Measurements from ENCODE around the gene CRYBG1.
"Not testable (repeated sequence)": the region's sequence is repeated elsewhere in the genome, so short reads cannot be mapped to it uniquely, and the experiment has no call there.

CRYBG1 gene

GRCh38 chr6:106377061-106377540 is 16.6 kb downstream of the CRYBG1 start:
- no peak for DNase-seq

- DNase-seq, result no peak
Observed at GRCh38 chr6:106379951-106380350, 19.4 kb downstream of the CRYBG1 start.

DNA sequence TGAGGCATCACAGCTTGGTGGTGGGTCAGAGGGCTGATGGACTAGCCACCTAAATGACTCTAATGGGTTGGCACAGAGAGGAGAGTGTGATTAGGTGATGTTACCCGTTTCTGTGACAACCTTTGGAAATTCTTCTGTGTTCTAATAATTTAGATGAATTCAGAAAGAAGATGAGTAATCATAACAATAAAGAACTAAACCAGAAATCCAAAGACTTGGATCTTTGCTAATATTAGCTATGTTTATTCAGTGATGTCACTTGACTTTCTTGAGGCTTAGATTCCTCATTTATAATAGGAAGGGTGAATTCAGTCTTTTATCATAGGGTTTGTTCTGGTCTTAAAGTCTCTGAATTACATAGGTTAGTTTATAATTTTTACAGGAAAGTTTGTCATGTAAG is 19.9 kb downstream of the CRYBG1 start:
- DNase-seq, result no peak

- no peak for DNase-seq
Observed at GRCh38 chr6:106381223-106381622, 20.7 kb downstream of the CRYBG1 start.

- DNase-seq, result no peak
Observed at GRCh38 chr6:106381881-106382280, 21.4 kb downstream of the CRYBG1 start.

GRCh38 chr6:106383573-106383972 is 23.1 kb downstream of the CRYBG1 start:
- no peak for DNase-seq

DNA sequence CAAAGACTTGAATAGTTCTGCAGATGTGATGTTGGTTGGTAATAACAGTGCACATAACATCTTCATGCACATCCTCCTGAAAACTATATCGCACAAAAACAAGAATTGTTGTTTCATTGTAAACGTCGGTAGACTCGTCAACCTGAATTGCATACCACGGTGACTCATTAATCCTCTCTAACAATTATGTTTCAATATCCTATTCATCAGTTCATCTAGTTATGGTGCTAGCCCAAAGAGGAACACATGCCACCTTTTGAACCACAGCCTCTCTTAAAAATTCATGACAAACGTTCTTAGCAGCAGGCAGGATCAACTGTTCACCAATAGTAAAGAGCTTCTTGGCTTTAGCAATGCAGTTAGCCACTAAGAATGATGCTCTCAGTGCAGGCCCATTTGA is 25.0 kb downstream of the CRYBG1 start:
- DNase-seq, result no peak

- no peak for DNase-seq
Observed at GRCh38 chr6:106387875-106388274, 27.4 kb downstream of the CRYBG1 start.

GRCh38 chr6:106390088-106390487 is 29.6 kb downstream of the CRYBG1 start:
- DNase-seq, result no peak

- DNase-seq, result no peak
Observed at GRCh38 chr6:106396426-106397220, 36.1 kb downstream of the CRYBG1 start.

DNA sequence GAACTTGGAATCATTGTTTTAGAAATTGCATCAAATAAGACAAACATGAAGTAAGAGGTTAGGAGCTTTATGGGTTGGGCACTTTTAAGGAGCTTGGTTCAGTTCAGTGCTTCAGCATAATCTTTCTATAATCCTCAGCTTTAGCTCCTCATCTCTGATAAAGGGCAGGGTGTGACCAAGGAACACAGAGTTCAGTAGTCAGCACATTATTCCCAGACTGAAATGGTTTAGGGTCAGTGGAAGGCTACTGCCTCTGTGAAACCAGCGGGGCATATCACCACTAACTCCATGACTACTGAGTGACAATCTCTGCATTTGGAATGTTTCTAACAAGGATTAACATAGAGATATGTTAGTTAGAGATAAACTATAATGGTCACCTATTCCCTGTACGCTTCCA is 36.9 kb downstream of the CRYBG1 start:
- DNase-seq, result no peak

- no peak for DNase-seq
Observed at GRCh38 chr6:106398621-106399020, 38.1 kb downstream of the CRYBG1 start.

- DNase-seq, result not testable (repeated sequence)
Observed at GRCh38 chr6:106405044-106405443, 44.5 kb downstream of the CRYBG1 start.

DNA sequence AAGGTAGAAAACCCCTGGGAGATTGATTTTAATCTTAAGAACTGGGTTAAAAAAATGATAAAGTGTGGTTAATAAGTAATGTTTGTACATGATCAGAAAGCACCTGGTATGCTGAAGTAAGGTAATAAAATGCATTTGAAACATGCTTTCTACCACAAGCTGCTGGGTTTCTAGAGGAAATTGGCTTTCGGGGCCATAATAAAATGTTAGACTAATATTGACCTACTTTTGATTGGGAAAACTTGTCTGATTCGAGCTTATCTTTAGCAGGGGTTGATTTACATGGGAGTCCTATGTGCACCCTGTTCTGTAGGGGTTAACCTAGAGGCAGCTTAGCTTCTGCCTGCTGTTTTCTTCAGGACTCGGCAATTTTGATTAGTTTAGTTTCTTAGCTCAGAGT is 50.5 kb downstream of the CRYBG1 start:
- no peak for DNase-seq

DNA sequence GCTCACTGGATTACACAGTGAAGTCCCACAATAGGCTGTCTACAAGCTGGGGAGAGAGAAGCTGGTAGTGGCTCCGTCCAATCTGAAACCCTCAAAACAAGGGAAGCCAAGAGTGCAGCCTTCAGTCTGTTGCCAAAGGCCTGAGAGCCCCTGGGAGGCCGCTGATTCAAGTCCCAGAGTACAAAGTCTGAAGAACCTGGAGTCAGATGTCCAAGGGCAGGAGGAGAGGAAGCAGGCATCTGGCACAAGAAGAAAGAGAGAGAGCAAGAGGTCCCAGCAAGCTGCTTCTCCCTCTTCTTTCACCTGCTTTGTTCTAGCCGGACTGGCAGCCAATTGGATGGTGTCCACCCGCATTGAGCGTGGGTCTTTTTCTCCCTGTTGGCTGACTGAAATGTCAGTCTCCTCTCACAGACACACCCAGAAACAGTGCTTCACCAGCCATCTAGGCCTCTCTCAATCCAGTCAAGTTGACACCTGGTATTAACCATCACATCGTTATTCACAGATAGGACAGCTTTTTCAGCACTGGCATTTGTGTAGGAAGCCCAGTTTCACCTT is 51.2 kb downstream of the CRYBG1 start:
- DNase-seq, result no peak

DNA sequence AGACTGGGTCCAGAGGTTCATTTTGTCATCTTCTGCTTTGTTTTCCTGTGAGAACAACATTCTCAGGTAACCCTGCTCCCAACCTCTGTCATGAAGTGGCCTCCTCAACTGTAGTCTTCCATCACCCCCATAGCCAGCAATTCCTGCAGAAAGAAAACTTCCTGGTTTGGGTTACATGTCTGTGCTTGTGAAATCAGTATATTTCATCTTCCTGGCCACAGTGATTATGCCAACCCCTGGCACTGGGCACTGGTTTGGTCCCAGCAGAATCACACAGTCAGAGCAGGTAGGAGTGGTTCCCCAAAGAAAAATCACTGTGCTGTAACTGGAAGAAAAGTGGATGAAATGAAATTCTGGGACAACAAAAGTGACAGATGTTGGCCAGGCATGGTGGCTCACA is 52.5 kb downstream of the CRYBG1 start:
- no peak for DNase-seq

DNA sequence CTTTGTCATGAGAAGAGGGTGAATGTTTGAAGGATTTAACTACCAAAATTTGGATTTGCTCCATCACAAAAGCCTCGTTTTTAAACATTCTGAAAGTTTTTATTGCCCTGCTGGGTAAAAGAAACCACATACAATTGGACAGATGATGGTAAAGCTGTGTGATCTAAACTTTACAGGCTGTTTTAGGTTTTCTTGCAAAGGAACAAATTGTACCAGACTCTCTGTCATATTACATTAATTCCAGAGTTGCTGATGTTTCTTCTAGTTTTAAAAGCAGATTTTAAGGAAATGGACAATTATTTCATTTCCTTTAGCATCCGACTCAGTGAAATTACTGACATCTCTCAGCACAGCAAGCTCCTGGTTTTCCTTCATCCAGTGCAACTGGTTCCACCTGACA is 53.2 kb downstream of the CRYBG1 start:
- DNase-seq, result no peak

- DNase-seq, result no peak
Observed at GRCh38 chr6:106415921-106416320, 55.4 kb downstream of the CRYBG1 start.

DNA sequence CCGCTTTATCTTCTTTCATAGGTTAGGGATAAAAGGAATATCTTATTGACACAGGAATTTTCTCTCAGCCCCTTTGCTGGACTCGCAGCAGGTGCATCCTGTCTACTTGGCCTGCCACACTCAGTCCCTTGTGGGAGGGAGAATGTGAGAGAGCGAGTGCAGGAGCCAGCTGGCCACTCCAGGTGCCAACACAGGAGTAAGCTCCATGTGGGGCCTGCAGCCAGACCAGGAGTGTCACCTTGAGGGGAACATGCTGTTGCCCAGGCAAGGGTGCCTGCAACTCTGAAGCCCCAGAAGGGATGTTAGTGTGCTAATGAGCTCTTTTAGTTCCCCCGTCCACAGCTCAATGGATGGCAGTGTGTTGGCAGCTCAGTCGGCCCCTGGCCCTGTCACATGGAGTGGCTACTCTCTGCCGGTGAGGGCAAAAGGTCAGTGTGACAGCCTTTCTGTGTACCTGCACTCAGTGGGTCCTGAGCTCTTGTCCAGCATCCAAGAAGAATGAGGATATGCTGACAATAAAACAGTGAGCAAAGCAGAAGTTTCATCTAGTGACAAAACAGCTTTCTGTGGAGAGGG is 57.1 kb downstream of the CRYBG1 start:
- no peak for DNase-seq

GRCh38 chr6:106419900-106420613 is 59.5 kb downstream of the CRYBG1 start:
- no peak for DNase-seq

- no peak for DNase-seq
Observed at GRCh38 chr6:106421496-106421895, 61.0 kb downstream of the CRYBG1 start.

GRCh38 chr6:106422534-106422933 is 62.0 kb downstream of the CRYBG1 start:
- no peak for DNase-seq

DNA sequence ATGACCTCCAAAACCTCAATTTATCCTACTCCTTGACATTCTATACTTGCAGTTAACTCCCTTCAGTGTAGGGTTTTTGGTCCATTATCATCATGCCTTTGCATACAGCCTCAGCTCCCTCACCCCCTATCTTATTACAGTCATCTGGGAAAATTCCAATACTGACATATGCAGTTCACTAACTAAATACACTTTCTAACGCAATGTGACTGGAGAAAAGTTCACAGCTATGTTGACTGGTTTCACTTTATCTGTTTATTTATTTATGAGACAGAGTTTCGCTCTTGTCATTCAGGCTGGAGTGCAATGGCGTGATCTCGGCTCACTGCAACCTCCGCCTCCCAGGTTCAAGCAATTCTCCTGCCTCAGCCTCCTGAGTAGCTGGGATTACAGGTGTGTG is 64.9 kb downstream of the CRYBG1 start:
- no peak for DNase-seq

Measured in stimulated activated CD4-positive, alpha-beta T cell treated with anti-CD3 and anti-CD28 coated beads, Interleukin-2, amount 100 ng/mL, for 24 hours (primary cell).